Renal cortex interstitium (tissue), 15 donors: Measurements from ENCODE around the gene KRTAP25-1. TPM values are rescaled to one million over a fixed set of nuclear protein-coding genes. Genes with fewer than 3 reads are reported as not detected.

ENCODE experiments used
- DNase-seq, 11 donors: peaks; one replicate each; pipeline ENCODE4 v3.0.0-alpha.2; 2013; ENCODE audit warnings: low read depth in 9 of 11, low spot score in 4 of 11; ENCODE audit errors: extremely low read depth in 1 of 11
- long read RNA-seq, 16 experiments: transcript quantifications; one replicate each; lab custom pipeline, GENCODE V29; 2026
- polyA plus RNA-seq, 3 donors: library from polyadenylated mRNA; unstranded; fragments of 120-200 nt; gene quantifications; one replicate each; pipeline ENCODE4 v1.2.1, GENCODE V29; 2013; ENCODE audit not compliant: insufficient read length in 3 of 3

Gene KRTAP25-1
- not detected for polyA plus RNA-seq
- long read RNA-seq, donor 1: 0 reads
- long read RNA-seq, donor 2: 0 reads
- long read RNA-seq, donor 3: 0 reads
- long read RNA-seq, donor 4: 0 reads
- long read RNA-seq, donor 5: 0 reads
- long read RNA-seq, donor 6: 0 reads
- long read RNA-seq, donor 7: 0 reads
- long read RNA-seq, donor 8: 0 reads
- long read RNA-seq, donor 9: 0 reads
- long read RNA-seq, donor 10: 0 reads
- long read RNA-seq, donor 11: 0 reads
- long read RNA-seq, donor 12: 0 reads
- long read RNA-seq, donor 13: 0 reads
- long read RNA-seq, donor 14: 0 reads
- long read RNA-seq, donor 15: 0 reads
- long read RNA-seq, donor 16: 0 reads

- DNase-seq: no peak
Observed at GRCh38 chr21:30289215-30289614, at the start of gene KRTAP25-1. TSS of gene KRTAP25-1 (minus strand) at chr21:30289514. CDS start at chr21:30289490, 24 bp downstream.

- no peak for DNase-seq
Observed at GRCh38 chr21:30338717-30339116, 49.4 kb upstream of the KRTAP25-1 start.

- no peak for DNase-seq
Observed at GRCh38 chr21:30337772-30338171, 48.5 kb upstream of the KRTAP25-1 start.

- no peak for DNase-seq
Observed at GRCh38 chr21:30337276-30337744, 48.0 kb upstream of the KRTAP25-1 start, which contains the start of gene KRTAP27-1. TSS of gene KRTAP27-1 (minus strand) at chr21:30337694. CDS start at chr21:30337668, 26 bp downstream.

GRCh38 chr21:30336596-30336995, 47.3 kb upstream of the KRTAP25-1 start:
- no peak for DNase-seq

GRCh38 chr21:30333736-30334135, 44.4 kb upstream of the KRTAP25-1 start:
- no peak for DNase-seq

GRCh38 chr21:30332681-30333080, 43.4 kb upstream of the KRTAP25-1 start:
- no peak for DNase-seq

- DNase-seq: no peak
Observed at GRCh38 chr21:30329203-30329875, 40.0 kb upstream of the KRTAP25-1 start.

GRCh38 chr21:30326390-30326789, 37.1 kb upstream of the KRTAP25-1 start:
- DNase-seq: no peak

- no peak for DNase-seq
Observed at GRCh38 chr21:30320215-30320614, 30.9 kb upstream of the KRTAP25-1 start, which contains the start of gene KRTAP26-1. TSS of gene KRTAP26-1 (minus strand) at chr21:30320315. CDS start at chr21:30320035, 280 bp downstream.

GRCh38 chr21:30315701-30316100, 26.4 kb upstream of the KRTAP25-1 start:
- no peak for DNase-seq

- DNase-seq: no peak
Observed at GRCh38 chr21:30306884-30307283, 17.6 kb upstream of the KRTAP25-1 start.

GRCh38 chr21:30305136-30305535, 15.8 kb upstream of the KRTAP25-1 start:
- no peak for DNase-seq

GRCh38 chr21:30282850-30283249, 6.5 kb downstream of the KRTAP25-1 start, which contains the start of gene KRTAP24-1:
TSS of gene KRTAP24-1 (minus strand) at chr21:30282950. CDS start at chr21:30282932, 18 bp downstream.
- DNase-seq: no peak

- no peak for DNase-seq
Observed at GRCh38 chr21:30271611-30272010, 17.7 kb downstream of the KRTAP25-1 start.

- no peak for DNase-seq
Observed at GRCh38 chr21:30271156-30271555, 18.2 kb downstream of the KRTAP25-1 start.

GRCh38 chr21:30269803-30270530, 19.3 kb downstream of the KRTAP25-1 start:
- DNase-seq: no peak

GRCh38 chr21:30268608-30269197, 20.6 kb downstream of the KRTAP25-1 start:
- no peak for DNase-seq

GRCh38 chr21:30257773-30258172, 31.5 kb downstream of the KRTAP25-1 start:
- peak in 2 of 11 donors; percentile 4 to 5 for DNase-seq
